Measurements from ENCODE around the gene PRR27. TPM values are rescaled to one million over a fixed set of nuclear protein-coding genes. Genes with fewer than 3 reads are reported as not detected.
"Not testable (repeated sequence)": the region's sequence is repeated elsewhere in the genome, so short reads cannot be mapped to it uniquely, and the experiment has no call there.

Gene PRR27
- total and polyA plus RNA-seq, 12 donors: not detected

GRCh38 chr4:70195425-70195824, 41.4 kb downstream of the PRR27 start, which contains the start of gene ODAM:
Gene ODAM, plus strand, starts transcription at chr4:70195725. Its CDS starts 819 bp downstream, at chr4:70196544.
- DNase-seq: no peak
- Histone ChIP-seq H3K27me3 (no peaks in the 10 kb centered on the region), H3K9me3 (peaks cover 0 to 3% (median 0%) of the 10 kb centered on the region in 11 donors), H3K36me3 (no peaks in the 10 kb centered on the region), H3K4me3 (no peak within 1 kb of the TSS), H3K4me1 (no peaks in the 10 kb centered on the region), H3K27ac (no peak within 1 kb of the TSS)
- WGBS, 2 donors: 85 to 86% methylated on average over 1 of the region's 1 CpG
- intact Hi-C loops (cut with DNase I): no loop called here
- no peak for TF ChIP-seq CTCF (IDR thresholded peaks at IDR 0.05)
- ATAC-seq: no peak

GRCh38 chr4:70196857-70197256, 42.8 kb downstream of the PRR27 start:
- Histone ChIP-seq H3K27me3 (no peaks in the 10 kb centered on the region), H3K4me1 (no peaks in the 10 kb centered on the region), H3K9me3 (no peaks in the 10 kb centered on the region), H3K36me3 (no peaks in the 10 kb centered on the region), H3K27ac (no peak overlapping the region), H3K4me3 (no peak overlapping the region)
- no peak for TF ChIP-seq CTCF (IDR thresholded peaks at IDR 0.05)
- no peak for DNase-seq
- ATAC-seq: no peak
- 80 to 87% methylated on average over 2 of the region's 2 CpGs for WGBS, 2 donors
- intact Hi-C loops (cut with DNase I): no loop called here

GRCh38 chr4:70197842-70198241, 43.8 kb downstream of the PRR27 start:
- TF ChIP-seq CTCF (IDR thresholded peaks at IDR 0.05): no peak
- ATAC-seq: no peak
- H3K4me1 ChIP-seq: no peaks in the 10 kb centered on the region
- H3K9me3 ChIP-seq: no peaks in the 10 kb centered on the region
- no peaks in the 10 kb centered on the region for H3K36me3 ChIP-seq
- no peaks in the 10 kb centered on the region for H3K27me3 ChIP-seq
- no peak for DNase-seq
- 68 to 69% methylated on average over 2 of the region's 2 CpGs for WGBS, 2 donors
- intact Hi-C loops (cut with DNase I): no loop called here
- no peak overlapping the region for H3K4me3 ChIP-seq
- H3K27ac ChIP-seq: no peak overlapping the region

- no peak for ATAC-seq
- Histone ChIP-seq H3K4me3 (no peak overlapping the region), H3K27me3 (no peaks in the 10 kb centered on the region), H3K27ac (no peak overlapping the region), H3K9me3 (peaks cover 0 to 8% (median 0%) of the 10 kb centered on the region in 11 donors), H3K36me3 (no peaks in the 10 kb centered on the region), H3K4me1 (no peaks in the 10 kb centered on the region)
- WGBS, 2 donors: 75 to 86% methylated on average over 1 of the region's 1 CpG
- intact Hi-C loops (cut with DNase I): no loop called here
- DNase-seq: no peak
- no peak for TF ChIP-seq CTCF (IDR thresholded peaks at IDR 0.05)
These were observed 49.6 kb downstream of the PRR27 start for GRCh38 chr4:70203601-70204000.

- H3K36me3 ChIP-seq; ATAC-seq; H3K27ac ChIP-seq; H3K4me3 ChIP-seq; H3K27me3 ChIP-seq; H3K4me1 ChIP-seq; intact Hi-C loops (cut with DNase I); DNase-seq: not testable (repeated sequence)
- 73 to 91% methylated on average over 4 of the region's 4 CpGs for WGBS, 2 donors
- H3K9me3 ChIP-seq: peaks cover 0 to 26% (median 0%) of the 10 kb centered on the region in 11 donors
These were observed 58.7 kb downstream of the PRR27 start for GRCh38 chr4:70212752-70213151.

Other genes starting within 250 kb of the PRR27 start
- gene CSN1S1, start 223.2 kb upstream of the PRR27 start, total RNA-seq: not detected
- under 1 TPM in 1 of 2 donors, not detected in 1; 0.26 TPM for gene CSN1S1, start 223.2 kb upstream of the PRR27 start, polyA plus RNA-seq
- not detected for gene CSN2, start 188.5 kb upstream of the PRR27 start, total RNA-seq
- not detected for gene CSN2, start 188.5 kb upstream of the PRR27 start, polyA plus RNA-seq
- gene STATH, start 158.3 kb upstream of the PRR27 start, total RNA-seq: not detected
- gene STATH, start 158.3 kb upstream of the PRR27 start, polyA plus RNA-seq: not detected
- not detected for gene HTN3, start 125.8 kb upstream of the PRR27 start, total RNA-seq
- gene HTN3, start 125.8 kb upstream of the PRR27 start, polyA plus RNA-seq: not detected
- gene HTN1, start 103.8 kb upstream of the PRR27 start, total RNA-seq: not detected
- not detected for gene HTN1, start 103.8 kb upstream of the PRR27 start, polyA plus RNA-seq
- gene ODAM, start 41.5 kb downstream of the PRR27 start, total RNA-seq: not detected
- under 1 TPM in 1 of 2 donors, not detected in 1; 0.03 TPM for gene ODAM, start 41.5 kb downstream of the PRR27 start, polyA plus RNA-seq
- not detected for gene FDCSP, start 71.9 kb downstream of the PRR27 start, total RNA-seq
- gene FDCSP, start 71.9 kb downstream of the PRR27 start, polyA plus RNA-seq: not detected
- not detected for gene CSN3, start 88.4 kb downstream of the PRR27 start, total RNA-seq
- not detected for gene CSN3, start 88.4 kb downstream of the PRR27 start, polyA plus RNA-seq
- not detected for gene CABS1, start 180.7 kb downstream of the PRR27 start, total RNA-seq
- gene CABS1, start 180.7 kb downstream of the PRR27 start, polyA plus RNA-seq: not detected
- gene SMR3A, start 206.5 kb downstream of the PRR27 start, total RNA-seq: not detected
- gene SMR3A, start 206.5 kb downstream of the PRR27 start, polyA plus RNA-seq: not detected
- gene SMR3B, start 228.9 kb downstream of the PRR27 start, total RNA-seq: not detected
- gene SMR3B, start 228.9 kb downstream of the PRR27 start, polyA plus RNA-seq: not detected
- gene OPRPN, start 243.7 kb downstream of the PRR27 start, total RNA-seq: not detected
- not detected for gene OPRPN, start 243.7 kb downstream of the PRR27 start, polyA plus RNA-seq

Data from heart right ventricle (tissue), 16 donors.